ENCODE measurements around the gene SETD1A. TPM values are rescaled to one million over a fixed set of nuclear protein-coding genes. Genes with fewer than 3 reads are reported as not detected.

The SETD1A gene
- total RNA-seq, 1 donor from 2014 or later: 7.2 TPM

- H3K27me3 ChIP-seq (ENCODE audit: control insufficient read depth, insufficient read depth, low read length): no peaks in the 10 kb centered on the region
- TF ChIP-seq, protein P1, sequence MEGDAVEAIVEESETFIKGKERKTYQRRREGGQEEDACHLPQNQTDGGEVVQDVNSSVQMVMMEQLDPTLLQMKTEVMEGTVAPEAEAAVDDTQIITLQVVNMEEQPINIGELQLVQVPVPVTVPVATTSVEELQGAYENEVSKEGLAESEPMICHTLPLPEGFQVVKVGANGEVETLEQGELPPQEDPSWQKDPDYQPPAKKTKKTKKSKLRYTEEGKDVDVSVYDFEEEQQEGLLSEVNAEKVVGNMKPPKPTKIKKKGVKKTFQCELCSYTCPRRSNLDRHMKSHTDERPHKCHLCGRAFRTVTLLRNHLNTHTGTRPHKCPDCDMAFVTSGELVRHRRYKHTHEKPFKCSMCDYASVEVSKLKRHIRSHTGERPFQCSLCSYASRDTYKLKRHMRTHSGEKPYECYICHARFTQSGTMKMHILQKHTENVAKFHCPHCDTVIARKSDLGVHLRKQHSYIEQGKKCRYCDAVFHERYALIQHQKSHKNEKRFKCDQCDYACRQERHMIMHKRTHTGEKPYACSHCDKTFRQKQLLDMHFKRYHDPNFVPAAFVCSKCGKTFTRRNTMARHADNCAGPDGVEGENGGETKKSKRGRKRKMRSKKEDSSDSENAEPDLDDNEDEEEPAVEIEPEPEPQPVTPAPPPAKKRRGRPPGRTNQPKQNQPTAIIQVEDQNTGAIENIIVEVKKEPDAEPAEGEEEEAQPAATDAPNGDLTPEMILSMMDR (IDR thresholded peaks at IDR 0.05; ENCODE audit: insufficient read depth, low read length, poor library complexity, severe bottlenecking): no peak
- no peak overlapping the region for H3K4me3 ChIP-seq (ENCODE audit: low read depth, low read length)
- no peak for DNase-seq (ENCODE audit: low read depth)
- peaks cover 2% of the 10 kb centered on the region for H3K36me3 ChIP-seq (ENCODE audit: control insufficient read depth, insufficient read depth, low read length)
Measured at GRCh38 chr16:30926937-30927788, 30.4 kb upstream of the SETD1A start.

- Histone ChIP-seq H3K4me3 (ENCODE audit: low read depth, low read length) (no peak overlapping the region), H3K27me3 (ENCODE audit: control insufficient read depth, insufficient read depth, low read length) (no peaks in the 10 kb centered on the region), H3K36me3 (ENCODE audit: control insufficient read depth, insufficient read depth, low read length) (peaks cover 2% of the 10 kb centered on the region)
- no peak for DNase-seq (ENCODE audit: low read depth)
- TF ChIP-seq, protein P1 (IDR thresholded peaks at IDR 0.05; ENCODE audit: insufficient read depth, low read length, poor library complexity, severe bottlenecking): no peak
Measured at GRCh38 chr16:30927789-30928378, 29.7 kb upstream of the SETD1A start.

DNA sequence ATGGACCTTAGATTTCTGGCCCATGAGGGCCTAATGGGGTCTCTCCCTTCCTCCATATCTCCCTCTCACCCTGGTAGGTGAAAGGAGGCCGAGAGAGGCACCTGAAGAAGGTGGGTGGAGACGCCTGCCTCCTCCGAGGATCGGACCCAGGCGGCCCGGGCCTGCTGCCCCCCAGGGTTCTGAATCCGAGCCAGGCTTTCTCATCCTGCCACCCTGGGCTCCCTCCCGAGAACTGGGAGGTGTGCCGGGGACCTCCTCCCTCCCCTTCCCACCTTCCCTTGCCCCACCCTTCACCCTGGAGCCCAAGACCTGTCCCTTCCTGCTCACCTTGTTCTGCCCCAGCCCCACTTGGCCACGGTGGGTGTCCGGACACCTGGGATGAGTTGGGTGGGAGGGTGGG lies 29.2 kb upstream of the SETD1A start:
- TF ChIP-seq, protein P1 (IDR thresholded peaks at IDR 0.05; ENCODE audit: insufficient read depth, low read length, poor library complexity, severe bottlenecking): no peak
- no peak for DNase-seq (ENCODE audit: low read depth)
- Histone ChIP-seq H3K4me3 (ENCODE audit: low read depth, low read length) (no peak overlapping the region), H3K27me3 (ENCODE audit: control insufficient read depth, insufficient read depth, low read length) (no peaks in the 10 kb centered on the region), H3K36me3 (ENCODE audit: control insufficient read depth, insufficient read depth, low read length) (peaks cover 2% of the 10 kb centered on the region)

DNA sequence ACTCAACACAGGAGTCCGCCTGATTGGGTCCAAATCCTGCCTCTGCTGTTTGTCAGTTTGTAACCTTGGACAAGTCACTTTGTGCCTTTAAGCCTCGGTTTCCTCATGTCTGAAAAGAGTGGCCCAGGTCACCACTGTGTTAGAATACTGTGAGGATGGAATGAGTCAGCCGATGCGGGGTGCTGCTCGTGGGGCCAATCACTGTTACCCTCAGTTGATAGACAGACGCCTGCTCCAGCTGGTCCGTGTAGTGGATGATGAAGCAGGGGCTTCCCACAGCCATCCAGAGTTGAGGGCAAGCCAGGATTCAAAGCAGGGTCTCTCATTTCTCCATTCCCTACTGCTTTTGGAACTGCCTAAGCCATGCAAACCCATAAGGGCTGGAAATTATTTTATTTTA lies 28.4 kb upstream of the SETD1A start:
- Histone ChIP-seq H3K36me3 (ENCODE audit: control insufficient read depth, insufficient read depth, low read length) (peaks cover 2% of the 10 kb centered on the region), H3K27me3 (ENCODE audit: control insufficient read depth, insufficient read depth, low read length) (no peaks in the 10 kb centered on the region), H3K4me3 (ENCODE audit: low read depth, low read length) (no peak overlapping the region)
- DNase-seq (ENCODE audit: low read depth): no peak
- TF ChIP-seq, protein P1 (IDR thresholded peaks at IDR 0.05; ENCODE audit: insufficient read depth, low read length, poor library complexity, severe bottlenecking): no peak

DNA sequence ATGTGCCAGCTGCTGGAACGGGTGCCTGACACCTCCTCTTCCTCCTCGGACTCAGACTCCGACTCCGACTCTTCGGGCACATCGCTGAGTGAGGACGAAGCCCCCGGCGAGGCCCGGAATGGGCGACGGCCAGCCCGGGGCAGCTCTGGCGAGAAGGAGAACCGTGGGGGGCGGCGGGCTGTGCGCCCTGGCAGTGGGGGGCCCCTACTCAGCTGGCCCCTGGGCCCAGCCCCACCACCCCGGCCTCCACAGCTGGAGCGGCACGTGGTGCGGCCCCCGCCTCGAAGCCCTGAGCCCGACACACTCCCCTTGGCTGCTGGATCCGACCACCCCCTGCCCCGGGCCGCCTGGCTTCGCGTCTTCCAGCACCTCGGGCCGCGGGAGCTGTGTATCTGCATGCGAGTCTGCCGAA lies 27.4 kb upstream of the SETD1A start:
- Histone ChIP-seq H3K36me3 (ENCODE audit: control insufficient read depth, insufficient read depth, low read length) (peaks cover 2% of the 10 kb centered on the region), H3K27me3 (ENCODE audit: control insufficient read depth, insufficient read depth, low read length) (no peaks in the 10 kb centered on the region), H3K4me3 (ENCODE audit: low read depth, low read length) (no peak overlapping the region)
- no peak for DNase-seq (ENCODE audit: low read depth)
- TF ChIP-seq, protein P1 (IDR thresholded peaks at IDR 0.05; ENCODE audit: insufficient read depth, low read length, poor library complexity, severe bottlenecking): no peak
